A673 (cell line): ENCODE data around the gene THRB. TPM values are rescaled to one million over a fixed set of nuclear protein-coding genes. Genes with fewer than 3 reads are reported as not detected.

Experiments used
- BruUV-seq: library from RNA; stranded (reverse); fragments of 400-500 nt; replicated peaks from 2 replicates; lab custom pipeline; 2021; lab: Mats Ljungman, UMichigan
- CTCF ChIA-PET: fragments of 300-600 bp; sonication (Branson Sonifier 250); formaldehyde crosslinking; loops from one replicate; lab custom pipeline; 2022; ENCODE audit warnings: antibody characterized with exemption; lab: Charles Lee
- POLR2A ChIA-PET: fragments of 300-600 bp; sonication (Branson Sonifier 250); formaldehyde crosslinking; loops from one replicate; lab custom pipeline; 2022; ENCODE audit warnings: antibody characterized with exemption; ENCODE audit not compliant: low non-redundant PET; lab: Charles Lee
- DNase-seq: peaks from one replicate; pipeline ENCODE4 v3.0.0-alpha.2; 2015; ENCODE audit warnings: low spot score
- H3K27ac ChIP-seq: fragments of 200-600 bp; sonication (generic); 2 replicates; pipeline ENCODE4 v1.5.1; 2016; ENCODE audit warnings: mixed run types, low read depth, mild to moderate bottlenecking, mixed read lengths, antibody characterized with exemption, low read length; ENCODE audit not compliant: poor library complexity, severe bottlenecking
- H3K27me3 ChIP-seq: fragments of 200-600 bp; sonication (generic); replicated peaks from 2 replicates; pipeline ENCODE4 v1.6.1; 2017; ENCODE audit warnings: mixed run types, low read depth, mild to moderate bottlenecking, mixed read lengths, antibody characterized with exemption, low read length; ENCODE audit not compliant: insufficient read depth, poor library complexity
- H3K36me3 ChIP-seq: fragments of 200-600 bp; sonication (generic); 2 replicates; pipeline ENCODE4 v1.6.1; 2016; ENCODE audit warnings: mixed run types, mild to moderate bottlenecking, mixed read lengths, antibody characterized with exemption, low read length; ENCODE audit not compliant: insufficient read depth, poor library complexity, severe bottlenecking
- H3K4me1 ChIP-seq: fragments of 200-600 bp; sonication (generic); 2 replicates; pipeline ENCODE4 v1.6.1; 2017; ENCODE audit warnings: mixed run types, mild to moderate bottlenecking, mixed read lengths, antibody characterized with exemption, low read length; ENCODE audit not compliant: insufficient read depth, poor library complexity, severe bottlenecking
- H3K4me3 ChIP-seq: fragments of 200-600 bp; sonication (generic); 2 replicates; pipeline ENCODE4 v1.5.1; 2016; ENCODE audit warnings: low read depth, mixed run types, mild to moderate bottlenecking, mixed read lengths, low read length; ENCODE audit not compliant: poor library complexity, severe bottlenecking
- H3K9me3 ChIP-seq: fragments of 200-600 bp; sonication (generic); 2 replicates; pipeline ENCODE4 v1.6.1; 2016; ENCODE audit warnings: mixed run types, low read depth, mild to moderate bottlenecking, mixed read lengths, antibody characterized with exemption, low read length; ENCODE audit not compliant: poor library complexity, severe bottlenecking
- CTCF ChIP-seq: fragments of 300-800, 200-600 bp; sonication (generic); conservative IDR thresholded peaks from 2 replicates; pipeline ENCODE4 v1.5.1; 2017; ENCODE audit warnings: low read depth, mild to moderate bottlenecking, antibody characterized with exemption, low read length, moderate library complexity, mixed read lengths
- EZH2 ChIP-seq: fragments of 200-600 bp; sonication (generic); IDR thresholded peaks from 2 replicates; pipeline ENCODE4 v1.6.1; 2017; ENCODE audit warnings: borderline replicate concordance, low read depth, mild to moderate bottlenecking, mixed read lengths, antibody characterized with exemption, low read length; ENCODE audit not compliant: poor library complexity, severe bottlenecking
- intact Hi-C: fragments of 100-400 bp; cut with micrococcal nuclease; formaldehyde crosslinking; loops from one replicate; pipeline ENCODE4 v1.10.0; 2022; ENCODE audit not compliant: unreplicated experiment
- total RNA-seq: library from RNA; stranded (reverse); gene quantifications from 2 replicates; pipeline ENCODE4 v1.2.3, GENCODE V29; 2021

Gene THRB
- total RNA-seq, 1 experiment from 2014 or later, result 0.11 TPM

GRCh38 chr3:24407980-24408680, 86.5 kb downstream of the THRB start:
- no TSS peak for BruUV-seq
- ChIA-PET POLR2A (no interaction called here), CTCF (no interaction called here)
- intact Hi-C loops, result no loop called here
- TF ChIP-seq CTCF, result no peak
- no peak for TF ChIP-seq EZH2
- Histone ChIP-seq H3K4me1 (no peaks in the 10 kb centered on the region), H3K27me3 (no peaks in the 10 kb centered on the region), H3K4me3 (no peak overlapping the region), H3K27ac (no peak overlapping the region), H3K9me3 (no peaks in the 10 kb centered on the region), H3K36me3 (no peaks in the 10 kb centered on the region)
- DNase-seq, result no peak

DNA sequence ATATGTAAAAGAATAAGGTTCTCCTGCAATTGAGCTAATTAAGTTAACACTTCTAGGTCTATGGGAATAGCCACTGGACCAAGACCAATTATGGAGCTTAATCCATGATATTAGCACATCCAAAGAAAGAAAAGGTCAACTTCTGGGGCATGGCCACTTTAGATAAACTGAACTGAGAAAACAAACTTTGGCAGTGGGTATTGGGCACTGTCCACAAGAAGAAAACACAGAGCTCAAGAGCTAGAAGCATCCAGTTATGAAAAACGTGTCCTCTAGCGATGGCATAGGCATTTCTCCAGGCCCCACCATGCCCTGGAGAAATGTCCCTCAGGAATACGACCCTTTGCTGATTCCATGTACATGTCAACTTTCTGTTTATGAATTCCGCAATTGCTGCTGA, 87.8 kb downstream of the THRB start:
- Histone ChIP-seq H3K36me3 (no peaks in the 10 kb centered on the region), H3K9me3 (no peaks in the 10 kb centered on the region), H3K27ac (no peak overlapping the region), H3K27me3 (no peaks in the 10 kb centered on the region), H3K4me1 (no peaks in the 10 kb centered on the region), H3K4me3 (no peak overlapping the region)
- no TSS peak for BruUV-seq
- TF ChIP-seq CTCF (no peak), EZH2 (no peak)
- DNase-seq, result no peak
- POLR2A ChIA-PET, result no interaction called here
- intact Hi-C loops, result no loop called here
- CTCF ChIA-PET, result no interaction called here

DNA sequence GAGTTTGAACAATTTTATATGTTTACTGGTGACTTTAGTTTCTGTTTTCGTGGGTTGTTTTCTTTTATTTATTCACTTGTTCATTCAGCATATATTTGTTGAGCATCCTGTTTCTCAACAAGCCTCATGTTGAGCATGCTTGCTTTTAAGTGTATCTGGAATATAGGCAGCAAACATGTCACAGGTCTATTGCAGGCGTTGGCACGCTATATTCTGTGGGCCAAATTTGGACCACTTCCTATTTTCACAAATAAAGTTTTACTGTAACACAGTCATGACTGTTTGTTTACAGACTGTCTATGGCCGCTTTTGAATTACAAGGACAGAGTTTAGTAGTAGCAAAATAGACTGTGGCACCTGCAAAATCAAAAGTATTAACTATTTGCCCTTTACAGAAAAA, 89.6 kb downstream of the THRB start:
- DNase-seq, result no peak
- Histone ChIP-seq H3K27ac (no peak overlapping the region), H3K27me3 (no peaks in the 10 kb centered on the region), H3K4me3 (no peak overlapping the region), H3K4me1 (no peaks in the 10 kb centered on the region), H3K36me3 (no peaks in the 10 kb centered on the region), H3K9me3 (no peaks in the 10 kb centered on the region)
- ChIA-PET POLR2A (no interaction called here), CTCF (no interaction called here)
- BruUV-seq, result no TSS peak
- intact Hi-C loops, result no loop called here
- TF ChIP-seq EZH2 (no peak), CTCF (no peak)
